ENCODE data around the gene HPCAL1.
"Not testable (repeated sequence)": the region's sequence is repeated elsewhere in the genome, so short reads cannot be mapped to it uniquely, and the experiment has no call there.

HPCAL1 gene

DNA sequence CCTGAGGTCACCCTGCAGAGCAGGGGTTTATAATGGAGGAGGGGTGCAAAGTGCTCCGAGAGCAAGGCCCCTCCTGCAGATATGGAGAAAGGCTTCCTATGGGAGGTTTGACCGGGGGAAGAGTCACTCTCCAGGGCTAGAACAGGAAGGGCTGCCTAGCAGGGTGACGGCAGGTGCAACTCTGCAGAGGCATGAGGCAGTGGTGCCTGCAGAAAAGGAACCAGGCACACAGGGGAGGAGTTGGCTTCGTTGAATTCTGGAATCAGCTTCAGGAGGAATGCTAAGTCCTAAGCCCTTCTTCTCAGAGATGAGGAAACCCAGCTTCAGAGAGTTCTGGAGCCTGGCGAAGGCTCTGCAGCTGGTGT, 17.5 kb upstream of the HPCAL1 start:
- DNase-seq: no peak

DNA sequence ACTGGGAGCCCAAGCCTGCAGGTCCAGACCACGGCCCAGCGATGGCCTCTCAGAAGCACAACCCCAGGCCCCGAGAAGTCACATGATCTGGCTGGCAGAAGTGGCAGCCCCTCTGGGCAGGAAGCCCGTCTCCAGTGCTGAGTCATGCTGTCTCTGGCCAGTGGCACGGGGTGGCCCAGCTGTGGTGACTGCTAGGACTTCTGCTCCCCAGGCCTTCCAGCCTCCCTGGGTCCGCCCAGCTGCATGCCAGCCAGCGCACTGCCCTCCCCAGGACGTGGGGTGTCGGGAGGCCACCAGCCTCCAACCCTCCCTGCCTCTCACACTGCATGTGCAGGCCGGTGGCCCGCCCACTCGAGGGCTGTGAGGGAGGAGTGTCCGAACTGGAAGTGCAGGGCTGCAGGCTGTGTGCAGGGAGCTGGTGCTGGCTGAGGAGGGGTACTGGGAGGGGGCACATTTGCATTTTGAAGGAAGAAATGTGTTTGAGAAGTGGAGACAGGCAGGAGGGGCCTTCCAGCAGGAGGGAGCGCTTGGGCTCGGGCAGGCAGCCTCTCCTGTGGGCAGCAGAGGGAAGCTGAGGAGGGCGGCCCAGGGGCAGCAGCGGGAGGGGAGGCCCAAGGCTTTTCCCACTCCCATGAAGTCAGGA, 17.0 kb upstream of the HPCAL1 start:
- DNase-seq: no peak

DNA sequence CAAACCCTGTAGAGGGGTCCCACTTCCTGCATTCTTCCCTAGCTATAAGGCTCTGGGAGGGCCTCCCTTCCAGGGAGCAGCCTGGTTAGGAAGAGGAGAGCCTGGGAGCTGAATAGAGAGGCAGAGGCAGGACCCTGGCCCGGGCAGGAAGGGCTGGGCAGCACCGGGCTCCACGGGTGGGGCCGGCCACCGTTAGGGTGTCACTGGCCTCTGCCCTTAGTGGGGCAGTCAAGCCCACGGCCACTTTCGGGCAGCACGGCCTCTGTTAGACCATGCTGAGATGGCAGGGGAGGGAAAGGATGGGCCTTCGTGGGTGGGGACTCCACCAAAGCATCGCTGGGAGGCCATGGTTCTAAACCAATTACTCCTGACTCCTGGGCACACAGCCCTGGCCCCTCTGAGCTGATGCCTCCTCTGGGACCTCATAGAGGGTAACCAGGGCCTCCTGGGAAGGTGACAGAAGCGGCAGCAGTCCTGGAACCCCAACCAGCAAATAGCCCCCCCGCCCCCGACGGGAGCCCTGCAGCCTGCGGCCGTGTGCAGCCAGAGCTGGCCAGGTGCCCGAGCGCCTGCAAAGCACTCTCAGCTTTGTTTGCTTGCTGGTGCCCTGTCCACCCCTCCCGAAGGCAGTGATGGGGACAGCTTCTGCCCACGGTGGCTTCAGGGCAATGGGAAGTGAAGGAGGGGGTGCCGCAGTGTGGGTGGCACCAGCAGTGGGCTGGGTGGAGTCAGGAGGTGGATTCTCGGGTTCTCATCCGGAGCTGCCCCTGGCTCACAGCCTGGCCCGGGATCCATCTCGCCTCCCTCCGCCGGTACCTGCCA, 16.3 kb upstream of the HPCAL1 start:
- DNase-seq: no peak

DNA sequence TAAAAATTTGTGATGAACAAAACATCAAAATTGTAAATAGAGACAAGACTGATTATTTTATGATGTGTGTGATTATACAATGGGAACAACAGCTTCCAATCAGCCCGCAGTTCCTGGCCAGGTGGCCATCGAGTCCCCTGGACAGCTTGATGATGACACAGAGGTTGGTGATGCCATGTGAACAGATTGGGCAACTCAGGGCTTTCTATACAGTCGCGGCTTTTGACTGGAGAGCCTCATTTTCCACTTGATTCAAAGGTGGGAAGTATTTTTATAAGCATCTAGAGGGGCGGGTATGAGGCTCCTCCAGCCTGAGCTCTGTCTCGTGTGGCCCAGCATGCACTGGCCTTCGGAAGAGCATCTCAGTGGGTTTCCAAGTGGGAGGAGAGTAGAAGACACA, 14.9 kb upstream of the HPCAL1 start:
- DNase-seq: no peak

DNA sequence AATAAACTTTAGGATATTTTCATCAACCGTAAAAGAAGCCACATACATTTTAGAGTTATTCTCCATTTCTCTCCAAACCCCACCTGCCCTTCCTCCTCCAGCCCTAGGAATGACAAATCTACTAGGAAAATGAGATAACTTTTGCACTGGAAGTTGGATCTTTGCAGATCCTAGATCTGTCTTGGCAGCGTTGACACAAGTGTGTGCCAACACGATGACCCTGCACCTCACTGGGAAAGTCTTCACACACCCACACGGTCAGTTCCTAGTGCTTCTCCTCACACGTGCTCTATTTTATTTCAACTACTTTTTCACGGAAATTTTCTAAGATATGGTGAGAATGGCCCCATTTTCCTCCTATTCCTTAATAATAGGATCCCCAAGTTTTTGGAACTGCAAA, 14.1 kb upstream of the HPCAL1 start:
- no peak for DNase-seq

DNA sequence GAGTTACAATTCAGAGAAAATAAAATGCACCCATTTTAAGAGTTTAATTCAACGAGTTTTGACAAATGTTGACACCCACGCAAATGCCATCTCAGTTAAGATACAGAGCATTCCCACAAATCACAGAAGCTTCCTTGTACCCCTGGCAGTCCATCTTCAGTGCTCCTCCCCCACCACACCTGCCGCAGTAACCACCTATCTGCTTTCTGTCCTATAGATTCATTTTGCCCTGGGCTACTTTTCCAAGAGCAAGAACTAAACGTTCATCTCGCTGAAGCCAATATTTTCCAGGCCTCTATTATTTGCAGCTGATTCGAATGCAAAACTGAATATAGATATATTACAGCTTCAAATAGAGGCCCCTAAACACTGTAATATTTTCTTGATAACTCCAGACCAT, 13.4 kb upstream of the HPCAL1 start:
- DNase-seq: no peak

DNA sequence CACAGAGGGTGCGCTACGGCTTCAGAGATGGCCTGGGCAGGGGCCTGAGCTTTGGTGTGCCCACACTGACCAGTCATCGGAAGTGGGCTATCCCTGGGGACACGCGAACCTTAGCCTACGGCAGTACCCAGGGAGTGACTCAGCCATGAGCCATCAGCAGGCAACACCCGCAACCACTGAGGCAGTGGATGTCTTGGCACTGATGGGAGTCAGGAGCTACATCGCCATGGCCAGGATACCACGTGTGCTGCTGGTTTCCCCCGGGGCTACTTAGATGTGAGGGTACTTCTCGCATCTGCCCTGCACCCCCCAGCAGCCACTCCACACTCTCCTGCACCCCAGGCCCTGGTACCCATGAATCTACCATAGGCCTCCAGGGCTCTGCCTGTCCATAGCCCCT, 12.8 kb upstream of the HPCAL1 start:
- DNase-seq: no peak

DNA sequence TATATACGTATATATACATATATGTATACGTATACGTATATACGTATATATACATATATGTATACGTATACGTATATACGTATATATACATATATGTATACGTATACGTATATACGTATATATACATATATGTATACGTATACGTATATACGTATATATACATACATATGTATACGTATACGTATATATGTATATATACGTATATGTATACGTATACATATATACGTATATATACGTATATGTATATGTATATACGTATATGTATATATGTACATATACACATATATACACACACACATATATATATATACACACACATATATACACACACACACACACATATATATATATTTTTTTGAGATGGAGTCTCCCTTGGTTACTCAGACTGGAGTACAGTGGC, 11.3 kb upstream of the HPCAL1 start:
- not testable (repeated sequence) for DNase-seq

DNA sequence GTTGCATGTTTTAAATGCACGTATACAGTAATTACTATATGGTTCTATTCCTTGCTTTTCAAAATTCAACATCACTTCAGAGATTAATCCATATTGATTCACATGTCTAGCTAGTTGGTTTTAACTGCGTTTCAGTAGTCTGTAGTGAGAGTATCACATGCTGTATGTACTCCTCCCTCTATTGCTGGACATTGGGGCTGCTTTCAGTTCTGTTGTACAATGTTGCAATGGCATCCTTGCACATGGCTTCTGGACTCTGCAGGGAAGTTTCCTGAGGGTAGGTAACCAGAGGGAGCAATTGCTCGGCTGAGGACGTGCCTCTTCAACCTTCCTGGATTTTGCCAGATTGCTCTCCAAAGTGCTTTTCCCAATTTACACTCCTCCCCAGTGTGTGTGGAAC, 10.7 kb upstream of the HPCAL1 start:
- no peak for DNase-seq

DNA sequence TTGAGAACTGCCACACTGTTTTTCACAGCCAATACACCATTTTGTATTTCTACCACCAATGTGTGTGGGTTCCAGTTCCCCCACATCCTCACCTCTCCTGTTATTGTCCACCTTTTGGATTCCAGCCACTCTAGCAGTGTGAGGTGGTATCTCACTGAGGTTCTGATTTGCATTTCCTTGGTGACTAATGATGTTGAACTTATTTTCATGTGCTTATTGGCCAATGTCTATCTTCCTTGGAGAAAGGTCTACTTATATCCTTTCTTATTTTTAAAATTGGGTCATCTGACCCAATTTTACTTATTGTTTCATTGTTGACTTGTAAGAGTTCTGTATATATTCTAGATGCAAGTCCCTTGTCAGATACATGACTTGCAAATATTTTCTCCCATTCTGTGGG, 9.1 kb upstream of the HPCAL1 start:
- DNase-seq: no peak

DNA sequence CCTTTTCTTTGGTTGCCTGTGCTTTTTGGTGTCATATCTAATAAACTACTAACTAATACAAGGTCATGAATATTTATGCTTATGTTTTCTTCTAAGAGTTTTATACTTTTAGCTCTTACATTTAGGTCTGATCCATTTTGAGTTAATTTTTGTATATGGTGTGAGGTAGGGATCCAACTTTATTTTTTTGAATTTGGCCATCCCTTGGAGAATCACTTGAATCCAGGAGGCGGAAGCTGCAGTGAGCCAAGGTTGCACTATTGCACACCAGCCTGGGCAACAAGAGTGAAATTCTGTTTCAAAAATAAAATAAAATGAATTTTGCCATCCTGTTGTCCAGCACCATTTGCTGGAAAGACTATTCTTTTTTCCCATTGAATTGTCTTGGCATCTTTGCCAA, 8.6 kb upstream of the HPCAL1 start:
- no peak for DNase-seq

DNA sequence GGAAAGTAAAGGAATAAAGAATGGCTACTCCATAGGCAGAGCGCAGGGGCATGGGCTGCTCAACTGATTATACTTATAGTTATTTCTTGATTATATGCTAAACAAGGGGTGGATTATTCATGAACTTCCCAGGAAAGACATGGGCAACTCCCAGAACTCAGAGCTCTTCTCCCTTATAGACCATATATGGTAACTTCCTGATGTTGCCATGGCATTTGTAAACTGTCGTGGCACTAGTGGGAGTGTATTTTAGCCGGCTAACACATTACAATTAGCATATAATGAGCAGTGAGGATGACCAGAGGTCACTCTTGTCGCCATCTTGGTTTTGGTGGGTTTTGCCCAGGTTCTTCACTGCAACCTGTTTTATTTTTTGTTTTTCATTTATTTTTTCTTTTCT, 7.1 kb upstream of the HPCAL1 start:
- DNase-seq: not testable (repeated sequence)

DNA sequence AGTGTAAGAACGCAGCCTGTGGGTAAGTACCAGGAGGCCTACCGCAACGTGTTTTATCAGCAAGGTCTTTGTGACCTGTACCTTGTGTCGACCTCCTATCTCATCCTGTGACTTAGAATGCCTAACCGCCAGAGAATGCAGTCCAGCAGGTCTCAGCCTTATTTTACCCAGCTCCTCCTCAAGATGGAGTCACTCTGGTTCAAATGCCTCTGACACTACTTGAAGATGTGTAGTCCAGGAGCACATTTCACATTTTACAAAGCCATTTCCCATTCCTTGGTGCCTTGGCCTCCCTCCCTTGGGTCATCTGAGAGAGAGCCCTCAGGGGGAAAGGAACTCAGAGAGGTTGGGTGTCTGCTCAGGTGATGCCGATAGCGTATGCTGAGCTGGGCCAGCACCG, 6.6 kb upstream of the HPCAL1 start:
- DNase-seq: no peak

DNA sequence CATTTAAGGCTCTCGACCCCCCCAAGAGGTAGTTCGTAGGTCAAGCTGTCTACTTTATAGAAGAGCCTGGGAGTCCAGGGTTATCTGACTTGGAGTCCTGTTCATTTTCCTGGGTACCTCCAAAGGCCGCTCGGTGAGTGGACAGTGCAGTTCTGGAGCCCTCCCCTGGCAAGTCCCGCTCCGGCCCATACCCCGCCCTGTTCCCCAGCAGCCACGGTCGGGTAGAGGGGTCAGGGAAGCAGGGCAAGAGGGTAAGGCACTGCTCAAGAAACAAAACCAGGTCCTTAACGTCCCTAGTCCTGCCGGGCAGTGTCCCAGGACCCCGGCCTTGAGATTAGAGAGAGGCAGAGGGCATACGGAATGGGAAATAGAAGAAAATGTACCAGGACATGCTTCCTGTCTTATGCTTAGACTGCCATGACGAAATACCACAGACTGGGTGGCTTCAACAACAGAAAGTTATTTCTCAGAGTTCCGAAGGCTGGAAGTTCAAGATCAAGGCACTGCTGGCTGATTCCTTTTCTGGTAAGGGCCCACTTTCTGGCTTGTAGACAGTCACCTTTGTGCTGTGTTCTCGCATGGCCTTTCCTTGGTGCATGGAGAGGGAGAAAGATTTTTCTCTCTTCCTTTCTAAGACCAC, 5.4 kb upstream of the HPCAL1 start:
- DNase-seq: no peak

DNA sequence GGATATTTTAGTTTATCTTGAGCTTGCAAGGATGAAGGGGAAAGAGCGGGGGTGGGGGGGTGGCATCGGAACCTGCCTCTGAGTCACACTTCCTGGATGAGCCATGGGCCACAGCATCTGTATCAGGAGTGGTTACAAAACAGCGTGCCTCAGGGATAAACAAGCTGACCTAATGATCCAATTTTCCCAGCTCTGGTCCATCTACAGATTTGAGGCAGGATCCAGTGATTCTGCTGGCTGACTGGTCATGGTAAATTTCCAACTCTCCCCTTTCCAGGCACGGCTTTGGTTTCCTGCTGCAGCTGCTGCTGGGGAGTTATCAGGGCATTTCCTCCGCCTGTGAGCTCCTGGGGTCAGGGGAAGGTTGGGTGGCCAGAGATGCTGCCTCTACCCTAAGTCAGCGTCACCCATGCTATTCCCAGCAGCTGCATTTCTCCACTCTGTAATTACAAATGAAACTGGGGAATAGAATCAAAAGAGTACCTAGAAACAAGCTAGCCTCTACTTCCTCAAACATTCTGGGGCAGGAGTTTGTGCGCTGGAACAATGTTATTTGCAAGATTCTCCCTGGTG, 4.7 kb upstream of the HPCAL1 start:
- peak; percentile 60 for DNase-seq

DNA sequence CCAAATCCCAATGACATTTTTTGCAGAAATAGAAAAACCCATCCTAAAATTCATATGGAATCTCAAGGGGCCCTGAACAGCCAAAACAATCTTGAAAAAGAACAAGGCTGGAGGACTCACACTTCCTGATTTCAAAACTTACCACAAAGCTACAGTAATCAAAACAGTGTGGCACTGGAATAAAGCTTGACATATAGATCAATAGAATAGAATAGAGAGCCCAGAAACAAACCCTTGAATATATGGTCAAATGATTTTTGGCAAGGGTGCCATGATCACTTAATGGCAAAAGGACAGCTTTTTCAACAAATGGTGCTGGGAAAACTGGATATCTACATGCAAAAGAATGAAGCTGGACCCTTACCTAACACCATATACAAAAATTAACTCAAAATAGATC, 3.9 kb upstream of the HPCAL1 start:
- not testable (repeated sequence) for DNase-seq

DNA sequence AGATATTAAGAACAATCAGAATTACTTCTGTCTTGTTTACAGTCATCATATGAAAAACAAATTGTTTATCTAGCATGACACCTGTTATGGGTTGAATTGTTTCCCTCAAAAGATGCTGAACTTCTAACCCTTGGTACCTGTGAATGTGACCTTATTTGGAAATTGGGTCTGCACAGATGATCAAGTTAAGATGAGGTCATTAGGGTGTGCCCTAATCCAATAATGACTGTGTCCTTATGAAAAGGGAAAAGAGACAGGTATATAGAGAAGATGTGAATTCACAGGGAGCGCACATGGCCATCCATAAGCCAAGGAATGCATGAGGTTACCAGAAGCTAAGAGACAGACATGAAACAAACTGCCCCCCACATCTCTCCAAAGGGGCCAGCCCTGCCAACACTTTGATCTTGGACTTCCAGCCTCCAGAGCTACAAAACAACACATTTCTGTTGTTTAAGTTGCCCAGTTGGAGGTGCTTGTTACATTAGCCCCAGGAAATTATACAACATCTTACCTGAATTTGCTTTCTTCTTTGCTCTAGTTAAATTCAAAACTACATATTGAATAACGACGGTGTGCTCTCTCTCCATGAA, 2.3 kb upstream of the HPCAL1 start:
- DNase-seq: no peak

DNA sequence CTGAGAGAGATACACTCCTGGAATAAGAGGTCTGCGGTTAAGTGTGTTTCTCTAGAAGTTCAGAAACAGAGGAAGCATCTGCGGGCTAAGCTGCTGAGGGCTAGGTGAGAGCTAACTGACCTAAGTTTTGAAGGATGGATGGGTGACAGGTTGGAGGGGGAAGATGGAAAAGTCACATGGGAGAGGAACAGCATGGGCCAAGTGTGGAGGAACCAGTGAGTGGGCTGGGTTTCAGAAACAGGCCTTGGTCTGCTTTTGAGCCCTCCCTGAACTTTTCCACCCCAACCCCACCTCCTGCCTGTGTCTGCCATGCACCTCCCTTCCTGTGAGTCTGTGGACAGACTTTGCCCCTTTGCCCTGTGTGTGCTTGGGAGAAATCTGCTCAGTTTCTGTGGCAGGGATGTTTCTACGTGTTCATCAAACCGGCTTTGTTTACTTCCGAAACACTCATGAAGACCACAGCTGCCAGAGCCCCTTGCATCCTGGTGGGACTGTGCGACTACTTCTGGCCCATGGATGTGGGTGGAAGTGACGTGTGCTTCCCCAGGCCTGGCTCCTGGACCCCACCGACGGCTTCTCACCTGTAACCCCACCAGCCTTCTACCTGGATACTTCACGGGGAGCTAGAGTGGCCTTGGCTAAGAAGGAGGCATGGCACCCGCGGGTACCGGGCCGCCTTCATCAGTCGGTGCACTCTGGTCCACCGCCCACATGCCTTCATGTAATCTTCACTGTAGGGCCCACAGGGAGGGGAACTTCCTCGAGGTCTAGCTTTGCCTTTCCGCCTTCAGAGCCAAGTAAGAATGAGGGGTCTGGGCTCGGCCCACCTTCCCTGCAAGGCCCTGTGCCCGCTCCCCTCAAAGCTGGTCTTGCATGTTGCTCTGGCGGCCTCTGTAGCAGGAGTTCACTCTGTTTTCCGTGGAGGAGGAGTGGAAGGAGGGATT, 1.4 kb upstream of the HPCAL1 start:
- DNase-seq: no peak

DNA sequence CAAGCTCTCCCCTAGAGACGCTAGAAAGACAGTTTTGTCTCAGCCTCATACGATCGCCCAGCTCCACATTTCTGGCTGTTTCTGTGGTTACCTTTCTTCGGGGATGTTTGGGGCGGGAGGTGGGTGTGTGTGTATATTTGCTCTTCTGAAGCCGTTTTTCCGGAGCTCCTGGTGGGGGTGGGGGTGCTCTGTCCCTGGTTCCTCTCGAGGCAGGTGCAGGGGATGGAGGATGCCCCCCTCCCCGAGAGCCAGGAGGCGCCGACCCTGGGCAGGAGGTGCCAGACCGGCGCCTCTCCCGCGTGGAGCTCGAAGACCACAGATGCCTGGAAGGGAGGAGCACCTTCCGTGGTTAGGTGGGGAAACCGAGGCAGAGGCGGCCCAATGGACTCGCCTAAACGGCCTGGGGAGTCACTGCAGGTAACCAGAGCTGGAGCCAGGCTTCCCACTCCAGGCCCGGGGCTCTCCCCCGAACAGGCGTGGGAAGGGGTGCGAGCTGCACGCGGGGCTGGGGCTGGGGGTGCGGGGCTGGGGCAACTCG, 694 bp upstream of the HPCAL1 start:
- no peak for DNase-seq

DNA sequence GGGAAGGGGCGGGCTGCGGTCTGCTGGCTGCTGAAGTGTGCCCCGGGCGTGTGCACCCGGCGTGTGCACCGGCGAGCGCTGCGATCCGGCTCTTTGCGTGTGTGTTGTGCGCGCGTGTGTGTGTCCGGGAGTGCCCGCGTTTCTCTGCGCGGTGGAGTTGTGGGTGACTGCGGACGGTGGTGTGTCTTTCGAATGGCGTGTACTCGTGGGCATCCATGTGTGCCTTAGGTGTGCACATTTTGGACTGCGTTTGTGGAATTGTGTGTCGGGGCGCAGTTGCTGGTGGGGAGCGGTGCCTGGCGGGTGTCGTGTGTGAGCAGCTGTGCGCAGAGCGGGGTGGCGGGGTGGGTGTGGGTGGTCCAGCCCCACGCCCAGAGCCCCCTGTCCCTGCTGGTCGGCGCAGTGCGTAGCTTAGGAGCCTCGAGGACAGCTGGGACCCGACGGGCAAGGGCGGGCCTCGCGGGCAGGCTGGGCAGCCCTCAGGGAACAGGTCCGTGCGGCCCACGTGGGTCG, 533 bp downstream of the HPCAL1 start:
- DNase-seq: peak; percentile 39

DNA sequence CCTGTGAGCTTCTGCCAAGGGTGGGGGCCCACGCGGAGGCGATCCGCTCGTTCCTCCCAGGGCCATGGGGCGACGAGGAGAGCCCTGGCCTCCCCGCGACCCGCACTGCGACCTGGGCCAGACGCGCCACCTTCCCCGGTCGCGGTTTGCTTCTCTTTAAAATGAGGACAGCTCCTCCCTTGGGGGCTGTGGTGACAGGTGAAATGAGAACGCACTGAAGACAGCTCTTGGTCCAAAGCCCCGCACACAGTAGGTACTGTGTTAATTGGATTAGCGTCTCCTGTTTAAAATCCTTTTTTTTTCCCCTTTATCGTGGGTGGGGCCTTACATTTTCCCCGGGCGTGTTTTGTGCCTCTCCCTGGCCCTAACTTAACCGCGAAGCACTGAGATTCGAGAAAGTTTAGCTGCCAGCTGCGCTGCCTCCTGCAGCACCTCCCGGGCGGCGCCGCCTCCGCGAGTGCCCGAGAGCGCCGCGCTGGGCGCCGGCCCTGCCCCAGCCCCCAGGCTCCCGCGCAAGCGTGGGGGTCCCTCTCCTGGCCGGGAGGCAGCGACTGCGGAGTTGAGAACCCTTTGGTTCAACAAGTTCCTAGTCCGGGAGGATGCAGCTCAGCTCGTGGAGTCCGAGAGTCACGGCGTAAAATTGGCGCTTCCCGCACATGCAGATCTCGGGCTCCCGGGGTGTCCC, 1.1 kb downstream of the HPCAL1 start:
- DNase-seq: peak; percentile 45
